Panc1 (cell line): ENCODE data around the gene STARD13.

Experiments
- POLR2AphosphoS5 ChIP-seq: IDR thresholded peaks from 2 replicates; pipeline ENCODE4 v1.6.1; 2012; ENCODE audit warnings: mild to moderate bottlenecking, low read depth, low read length, moderate library complexity
- SIN3A ChIP-seq: IDR thresholded peaks from 2 replicates; pipeline ENCODE4 v1.6.1; 2012; ENCODE audit warnings: low read depth, mild to moderate bottlenecking, low read length, moderate library complexity, borderline replicate concordance; ENCODE audit not compliant: insufficient read depth
- TCF7L2 ChIP-seq: IDR thresholded peaks from 2 replicates; pipeline ENCODE4 v1.6.1; 2011; ENCODE audit warnings: mild to moderate bottlenecking, low read depth, low read length, inconsistent platforms
- TF ChIP-seq, protein P1 (sequence below): fragments of 450-650 bp; IDR thresholded peaks from 2 replicates; pipeline ENCODE4 v1.5.1; 2017; ENCODE audit warnings: mild to moderate bottlenecking
- TF ChIP-seq, protein P2 (sequence below), 2 experiments: IDR thresholded peaks; 2 replicates each; pipeline ENCODE4 v1.6.1; 2011 to 2012; ENCODE audit warnings: low read depth in 2 of 2, control low read depth in 1 of 2, low read length in 1 of 2, mild to moderate bottlenecking in 1 of 2, moderate library complexity in 1 of 2; ENCODE audit not compliant: insufficient read depth in 1 of 2

DNA sequence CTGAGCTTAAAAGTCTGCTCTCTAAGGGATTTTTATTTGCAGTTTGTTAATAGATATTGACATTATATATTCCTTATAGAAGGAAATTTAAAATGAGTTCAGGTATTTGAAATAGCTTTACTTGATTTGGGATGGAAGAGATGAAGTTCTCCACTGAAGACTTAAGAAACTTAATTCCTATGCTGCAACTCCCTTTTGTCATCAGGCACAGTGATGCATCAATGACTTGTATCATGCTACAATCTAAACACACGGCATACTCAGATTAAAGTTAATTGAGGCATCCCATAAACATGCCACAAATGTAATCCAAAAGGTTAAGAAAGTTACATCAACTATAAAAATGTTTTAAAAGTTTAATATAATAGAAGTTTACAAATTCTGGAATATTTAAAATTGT, 109.0 kb downstream of the STARD13 start:
- TF ChIP-seq, protein P1, sequence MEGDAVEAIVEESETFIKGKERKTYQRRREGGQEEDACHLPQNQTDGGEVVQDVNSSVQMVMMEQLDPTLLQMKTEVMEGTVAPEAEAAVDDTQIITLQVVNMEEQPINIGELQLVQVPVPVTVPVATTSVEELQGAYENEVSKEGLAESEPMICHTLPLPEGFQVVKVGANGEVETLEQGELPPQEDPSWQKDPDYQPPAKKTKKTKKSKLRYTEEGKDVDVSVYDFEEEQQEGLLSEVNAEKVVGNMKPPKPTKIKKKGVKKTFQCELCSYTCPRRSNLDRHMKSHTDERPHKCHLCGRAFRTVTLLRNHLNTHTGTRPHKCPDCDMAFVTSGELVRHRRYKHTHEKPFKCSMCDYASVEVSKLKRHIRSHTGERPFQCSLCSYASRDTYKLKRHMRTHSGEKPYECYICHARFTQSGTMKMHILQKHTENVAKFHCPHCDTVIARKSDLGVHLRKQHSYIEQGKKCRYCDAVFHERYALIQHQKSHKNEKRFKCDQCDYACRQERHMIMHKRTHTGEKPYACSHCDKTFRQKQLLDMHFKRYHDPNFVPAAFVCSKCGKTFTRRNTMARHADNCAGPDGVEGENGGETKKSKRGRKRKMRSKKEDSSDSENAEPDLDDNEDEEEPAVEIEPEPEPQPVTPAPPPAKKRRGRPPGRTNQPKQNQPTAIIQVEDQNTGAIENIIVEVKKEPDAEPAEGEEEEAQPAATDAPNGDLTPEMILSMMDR: no peak
- TF ChIP-seq, protein P2, sequence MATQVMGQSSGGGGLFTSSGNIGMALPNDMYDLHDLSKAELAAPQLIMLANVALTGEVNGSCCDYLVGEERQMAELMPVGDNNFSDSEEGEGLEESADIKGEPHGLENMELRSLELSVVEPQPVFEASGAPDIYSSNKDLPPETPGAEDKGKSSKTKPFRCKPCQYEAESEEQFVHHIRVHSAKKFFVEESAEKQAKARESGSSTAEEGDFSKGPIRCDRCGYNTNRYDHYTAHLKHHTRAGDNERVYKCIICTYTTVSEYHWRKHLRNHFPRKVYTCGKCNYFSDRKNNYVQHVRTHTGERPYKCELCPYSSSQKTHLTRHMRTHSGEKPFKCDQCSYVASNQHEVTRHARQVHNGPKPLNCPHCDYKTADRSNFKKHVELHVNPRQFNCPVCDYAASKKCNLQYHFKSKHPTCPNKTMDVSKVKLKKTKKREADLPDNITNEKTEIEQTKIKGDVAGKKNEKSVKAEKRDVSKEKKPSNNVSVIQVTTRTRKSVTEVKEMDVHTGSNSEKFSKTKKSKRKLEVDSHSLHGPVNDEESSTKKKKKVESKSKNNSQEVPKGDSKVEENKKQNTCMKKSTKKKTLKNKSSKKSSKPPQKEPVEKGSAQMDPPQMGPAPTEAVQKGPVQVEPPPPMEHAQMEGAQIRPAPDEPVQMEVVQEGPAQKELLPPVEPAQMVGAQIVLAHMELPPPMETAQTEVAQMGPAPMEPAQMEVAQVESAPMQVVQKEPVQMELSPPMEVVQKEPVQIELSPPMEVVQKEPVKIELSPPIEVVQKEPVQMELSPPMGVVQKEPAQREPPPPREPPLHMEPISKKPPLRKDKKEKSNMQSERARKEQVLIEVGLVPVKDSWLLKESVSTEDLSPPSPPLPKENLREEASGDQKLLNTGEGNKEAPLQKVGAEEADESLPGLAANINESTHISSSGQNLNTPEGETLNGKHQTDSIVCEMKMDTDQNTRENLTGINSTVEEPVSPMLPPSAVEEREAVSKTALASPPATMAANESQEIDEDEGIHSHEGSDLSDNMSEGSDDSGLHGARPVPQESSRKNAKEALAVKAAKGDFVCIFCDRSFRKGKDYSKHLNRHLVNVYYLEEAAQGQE (IDR thresholded peaks at IDR 0.05; ENCODE audit: insufficient read depth in 1 of 2, low read depth in 2 of 2, low read length in 1 of 2): no peak
- TF ChIP-seq POLR2AphosphoS5 (no peak), TCF7L2 (no peak), SIN3A (no peak)
